Activated CD4-positive, alpha-beta T cell treated with anti-CD3 and anti-CD28 coated beads, Interleukin-2, Interleukin-6, amounts not matched to agents 100 ng/mL and 50 ng/mL, durations not matched to agents 16 hours and 8 hours (primary cell): ENCODE measurements around the gene NPBWR2.

ENCODE experiments used
- DNase-seq: peaks from one replicate; pipeline ENCODE4 v3.0.0-alpha.2; 2020

NPBWR2 gene

DNA sequence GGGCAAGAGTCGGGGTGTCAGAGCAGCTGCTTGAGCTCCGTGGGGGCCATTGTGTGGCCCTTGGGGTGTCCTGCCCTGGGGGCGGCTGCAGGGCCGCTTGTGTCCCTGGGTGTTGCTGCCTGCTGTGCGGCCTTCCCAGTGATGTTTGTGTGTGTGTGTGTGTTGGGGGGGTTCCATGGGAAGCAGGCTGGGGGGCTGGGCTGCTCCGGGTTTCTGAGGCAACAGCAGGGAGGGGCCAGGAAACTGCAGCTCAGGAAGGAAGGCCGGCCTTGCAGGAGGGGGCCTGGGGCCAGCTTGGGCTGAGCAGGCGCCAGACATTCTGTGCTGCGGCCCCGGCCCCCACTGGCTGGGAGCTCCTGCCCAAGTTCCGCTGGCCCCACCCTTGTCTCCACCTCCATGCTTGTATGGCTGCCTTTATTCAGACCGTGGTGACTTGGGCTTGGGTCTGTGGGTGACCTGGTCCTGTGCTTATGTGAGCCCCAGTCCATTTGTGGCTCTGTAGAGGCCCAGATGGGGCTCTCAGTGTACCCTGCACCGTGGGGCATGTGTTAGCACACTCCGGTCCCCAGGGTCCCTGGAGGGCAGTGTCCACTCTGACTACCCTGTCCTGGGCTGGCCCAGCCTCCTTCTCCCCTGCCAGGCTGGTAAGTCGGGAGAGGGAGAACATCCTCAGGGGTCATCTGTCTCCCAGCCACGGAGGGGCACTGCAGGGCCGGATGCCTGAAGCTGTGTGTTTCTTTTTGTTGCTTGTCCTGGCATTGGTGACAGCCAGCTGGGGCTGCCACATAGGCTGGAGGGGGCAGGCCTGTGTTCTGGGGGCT is 53.3 kb downstream of the NPBWR2 start:
- DNase-seq = no peak
